NCI-H82 treated with DMSO at 0.1 percent for 48 hours (cell line): ENCODE data around the gene PAQR4.
"Not testable (repeated sequence)": the region's sequence is repeated elsewhere in the genome, so short reads cannot be mapped to it uniquely, and the experiment has no call there.

ENCODE experiments used
- DNase-seq: peaks from one replicate; lab custom pipeline; 2025; ENCODE audit not compliant: unreplicated experiment; lab: John Stamatoyannopoulos, UW

The PAQR4 gene

GRCh38 chr16:2968738-2969544 lies at the start of gene PAQR4:
TSS of gene PAQR4 (plus strand) at chr16:2969348. CDS start at chr16:2969675, 327 bp downstream.
- DNase-seq: peak; percentile 79

GRCh38 chr16:2919511-2920255 lies 49.5 kb upstream of the PAQR4 start:
- peak; percentile 32 for DNase-seq

DNA sequence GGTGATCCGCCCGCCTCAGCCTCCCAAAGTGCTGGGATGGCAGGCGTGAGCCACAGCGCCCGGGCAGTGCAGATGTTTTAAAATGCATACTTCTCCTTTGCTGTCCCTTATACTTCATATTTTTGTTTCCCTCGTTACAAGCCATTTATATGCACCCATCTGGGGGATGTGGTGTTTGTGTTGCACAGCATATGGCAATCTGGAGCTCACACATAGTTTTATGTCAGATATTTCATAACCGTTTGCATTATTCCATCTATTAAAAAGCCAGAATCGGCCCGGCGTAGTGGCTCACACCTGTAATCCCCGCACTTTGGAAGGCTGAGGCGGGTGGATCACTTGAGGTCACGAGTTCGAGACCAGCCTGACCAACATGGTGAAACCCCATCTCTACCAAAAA lies 45.7 kb upstream of the PAQR4 start:
- DNase-seq: no peak

DNA sequence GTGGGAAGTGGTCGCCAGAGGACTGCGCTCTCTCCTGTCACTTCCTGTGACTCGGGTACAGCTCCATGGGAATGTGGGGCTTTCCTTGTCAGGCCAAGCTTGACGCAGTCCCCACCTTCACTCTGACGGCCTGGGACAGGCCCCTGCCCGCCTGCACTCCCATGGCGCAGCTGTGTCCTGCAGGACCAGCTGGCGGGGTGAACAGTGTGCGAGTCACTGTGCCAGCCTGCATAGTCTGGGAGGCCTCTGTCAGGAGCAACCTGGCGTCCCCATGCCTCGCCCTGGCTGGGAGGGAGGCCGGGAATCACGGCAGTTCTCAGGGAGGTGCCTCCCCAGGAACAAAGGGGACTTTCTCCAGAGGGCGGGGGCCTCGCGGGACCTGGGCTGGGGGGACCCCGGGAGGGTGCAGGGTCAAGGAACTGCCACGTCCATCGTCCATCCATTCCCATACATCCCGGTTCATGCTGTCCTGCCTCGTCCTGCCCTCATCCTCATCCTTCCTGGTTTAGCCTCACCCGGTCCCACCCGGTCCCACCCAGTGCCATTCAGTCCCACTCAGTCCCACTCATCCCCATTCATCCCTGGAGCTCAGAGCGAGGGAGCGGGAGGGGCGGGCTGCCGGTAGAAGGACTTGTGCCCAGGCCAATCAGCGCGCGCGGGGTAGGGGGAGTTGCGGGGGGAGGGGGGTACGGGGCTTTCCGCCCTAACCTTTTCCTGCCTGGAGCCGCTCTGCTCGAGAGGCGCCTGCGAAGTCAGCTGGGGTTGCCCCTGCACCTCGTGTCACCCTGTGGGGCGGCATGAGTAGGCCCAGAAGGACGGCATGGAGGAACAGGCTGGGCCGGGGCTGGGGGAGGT lies 44.0 kb upstream of the PAQR4 start:
- no peak for DNase-seq

GRCh38 chr16:2925951-2926649 lies 43.0 kb upstream of the PAQR4 start:
- DNase-seq: no peak

GRCh38 chr16:2926650-2926999 lies 42.5 kb upstream of the PAQR4 start:
- DNase-seq: no peak

GRCh38 chr16:2927010-2927646 lies 42.0 kb upstream of the PAQR4 start:
- DNase-seq: peak; percentile 39

- not testable (repeated sequence) for DNase-seq
Observed at GRCh38 chr16:2928151-2928550, 41.0 kb upstream of the PAQR4 start.

DNA sequence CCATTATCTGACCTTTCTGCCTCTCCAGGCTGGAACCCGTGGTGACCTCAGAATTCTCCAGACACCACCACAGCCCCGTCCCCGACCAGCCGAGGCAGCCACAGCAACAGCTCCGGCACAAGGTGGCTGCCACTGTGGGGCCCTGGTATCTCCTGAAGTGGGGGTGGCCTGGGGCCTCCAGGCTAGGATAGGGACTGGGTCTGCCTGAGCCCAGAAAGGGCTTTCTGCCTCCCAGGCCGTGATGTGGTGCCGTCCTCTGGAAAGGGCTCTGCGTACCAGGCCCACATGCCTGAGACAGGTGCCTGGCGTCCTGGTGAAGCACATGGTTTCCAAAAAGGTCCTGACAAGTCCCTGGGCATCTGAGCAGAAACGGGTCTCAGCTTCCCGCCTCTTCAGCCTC lies 40.4 kb upstream of the PAQR4 start:
- DNase-seq: no peak

DNA sequence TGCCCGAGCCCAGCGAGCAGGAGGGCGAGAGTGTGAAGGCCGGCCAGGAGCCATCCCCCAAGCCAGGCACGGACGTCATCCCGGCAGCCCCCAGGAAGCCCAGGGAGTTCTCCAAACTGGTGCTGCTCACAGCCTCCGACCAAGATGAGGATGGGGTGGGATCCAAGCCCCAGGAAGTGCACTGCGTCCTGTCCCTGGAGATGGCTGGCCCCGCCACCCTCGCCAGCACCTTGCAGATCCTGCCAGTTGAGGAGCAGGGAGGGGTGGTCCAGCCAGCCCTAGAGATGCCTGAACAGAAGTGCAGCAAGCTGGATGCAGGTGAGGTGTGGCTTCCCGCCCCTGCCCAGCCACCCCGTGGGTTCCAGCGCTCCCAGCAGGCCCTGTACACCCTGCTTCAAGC lies 39.5 kb upstream of the PAQR4 start:
- no peak for DNase-seq

DNA sequence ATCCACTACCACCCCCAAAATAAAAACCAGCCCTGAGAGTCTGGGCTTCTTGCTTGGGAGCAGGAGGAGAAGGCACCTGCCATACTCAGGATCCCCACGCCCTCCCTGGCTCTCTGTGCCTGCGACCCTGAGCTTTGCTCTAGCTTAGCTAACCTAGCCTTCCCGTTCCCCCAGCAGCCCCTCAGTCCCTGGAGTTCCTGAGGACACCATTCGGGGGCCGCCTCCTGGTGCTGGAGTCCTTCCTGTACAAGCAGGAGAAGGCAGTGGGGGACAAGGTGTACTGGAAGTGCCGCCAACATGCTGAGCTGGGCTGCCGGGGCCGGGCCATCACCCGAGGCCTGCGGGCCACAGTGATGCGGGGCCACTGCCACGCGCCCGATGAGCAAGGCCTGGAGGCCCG lies 38.9 kb upstream of the PAQR4 start:
- no peak for DNase-seq

DNA sequence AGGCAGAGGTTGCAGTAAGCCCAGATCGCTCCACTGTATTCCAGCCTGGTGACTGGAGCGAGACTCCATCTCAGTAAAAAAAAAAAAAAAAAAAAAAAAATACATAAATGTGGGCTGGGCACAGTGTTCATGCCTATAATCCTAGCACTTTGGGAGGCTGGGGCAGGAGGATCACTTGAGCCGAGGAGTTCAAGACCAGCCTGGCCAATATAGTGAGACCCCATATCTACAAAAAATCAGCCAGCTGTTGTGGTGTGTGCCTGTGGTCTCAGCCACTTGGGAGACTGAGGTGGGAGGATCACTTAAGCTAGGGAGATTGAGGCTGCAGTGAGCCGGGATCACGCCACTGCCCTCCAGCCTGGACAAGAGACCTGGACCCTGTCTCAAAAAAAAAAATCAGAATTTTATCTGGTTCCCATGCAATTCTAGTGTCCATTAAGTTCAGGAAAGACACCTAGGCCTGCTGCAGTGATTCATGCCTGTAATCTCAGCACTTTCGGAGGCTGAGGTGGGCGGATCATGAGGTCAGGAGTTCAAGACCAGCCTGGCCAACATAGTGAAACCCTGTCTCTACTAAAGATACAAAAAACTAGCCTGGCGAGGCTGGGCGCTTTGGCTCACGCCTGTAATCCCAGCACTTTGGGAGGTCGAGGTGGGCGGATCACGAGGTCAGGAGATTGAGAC lies 37.8 kb upstream of the PAQR4 start:
- DNase-seq: not testable (repeated sequence)

- no peak for DNase-seq
Observed at GRCh38 chr16:2933136-2933535, 36.0 kb upstream of the PAQR4 start.

DNA sequence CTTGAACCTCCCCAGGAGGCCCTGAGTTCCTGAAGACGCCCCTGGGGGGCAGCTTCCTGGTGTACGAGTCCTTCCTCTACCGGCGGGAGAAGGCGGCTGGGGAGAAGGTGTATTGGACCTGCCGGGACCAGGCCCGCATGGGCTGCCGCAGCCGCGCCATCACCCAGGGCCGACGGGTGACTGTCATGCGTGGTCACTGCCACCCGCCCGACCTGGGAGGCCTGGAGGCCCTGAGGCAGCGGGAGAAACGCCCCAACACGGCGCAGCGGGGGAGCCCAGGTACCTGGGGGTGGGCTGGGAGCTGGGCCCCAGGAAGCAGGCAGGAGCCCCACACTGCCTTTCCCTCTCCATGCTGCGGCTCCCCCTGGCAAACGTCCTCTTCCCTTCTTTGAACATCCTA lies 35.4 kb upstream of the PAQR4 start:
- no peak for DNase-seq

DNA sequence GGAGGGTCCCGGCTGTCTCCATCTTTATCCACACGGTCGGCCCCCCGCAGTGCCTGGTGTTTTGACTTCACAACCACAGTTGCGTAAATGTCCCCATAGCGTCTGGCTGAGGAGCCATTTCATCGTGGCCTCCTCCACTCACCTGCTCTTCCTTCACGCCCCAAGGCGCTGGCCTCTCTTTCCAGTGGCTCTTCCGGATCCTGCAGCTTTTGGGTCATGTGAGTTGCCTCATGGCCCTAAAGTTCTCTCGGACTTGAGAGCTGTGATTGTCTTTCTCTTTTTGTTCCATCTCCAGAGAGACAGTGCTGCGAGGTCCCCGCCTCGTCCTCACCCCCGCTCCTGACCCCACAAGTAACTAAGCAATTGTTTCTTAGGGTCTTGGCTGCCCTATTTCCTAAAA lies 34.7 kb upstream of the PAQR4 start:
- DNase-seq: no peak

GRCh38 chr16:2936436-2937011 lies 32.6 kb upstream of the PAQR4 start:
- DNase-seq: no peak

GRCh38 chr16:2937170-2937569 lies 32.0 kb upstream of the PAQR4 start:
- no peak for DNase-seq

DNA sequence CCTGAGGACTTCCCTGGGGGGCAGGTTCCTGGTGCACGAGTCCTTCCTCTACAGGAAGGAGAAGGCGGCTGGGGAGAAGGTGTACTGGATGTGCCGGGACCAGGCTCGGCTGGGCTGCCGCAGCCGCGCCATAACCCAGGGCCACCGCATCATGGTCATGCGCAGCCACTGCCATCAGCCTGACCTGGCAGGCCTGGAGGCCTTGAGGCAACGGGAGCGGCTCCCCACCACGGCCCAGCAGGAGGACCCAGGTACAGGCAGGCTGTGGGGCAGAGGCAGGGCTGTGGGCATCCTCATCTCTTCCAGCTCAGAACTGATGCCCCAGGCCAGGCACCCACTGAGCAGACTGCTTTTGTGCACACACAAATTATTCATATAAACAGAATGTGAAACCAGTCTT lies 30.9 kb upstream of the PAQR4 start:
- DNase-seq: no peak

DNA sequence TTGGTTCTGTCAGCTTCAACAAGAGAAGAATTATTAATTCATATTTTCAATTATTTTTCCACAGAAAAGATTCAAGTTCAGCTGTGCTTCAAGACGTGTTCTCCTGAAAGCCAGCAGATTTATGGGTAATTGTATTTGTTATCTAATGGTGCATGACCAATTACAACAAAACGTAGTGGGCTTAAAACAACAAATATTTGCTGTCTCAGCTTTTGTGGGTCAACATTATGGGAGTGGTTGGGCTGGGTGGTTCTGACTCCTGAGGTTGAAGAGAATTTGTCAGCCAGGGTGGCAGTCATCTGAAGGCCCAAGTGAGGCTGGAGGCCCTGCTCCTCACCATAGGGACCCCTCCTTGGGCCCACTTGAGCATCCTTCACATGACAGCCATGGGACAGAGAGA lies 29.2 kb upstream of the PAQR4 start:
- no peak for DNase-seq

- DNase-seq: no peak
Observed at GRCh38 chr16:2942045-2942444, 27.1 kb upstream of the PAQR4 start.
